HepG2 (cell line): ENCODE data around the gene SMIM36.
"Not testable (repeated sequence)": the region's sequence is repeated elsewhere in the genome, so short reads cannot be mapped to it uniquely, and the experiment has no call there.

Experiments used
- CREM ChIP-seq, 2 experiments: sonication (generic) in 1 of 2; formaldehyde crosslinking in 1 of 2; IDR thresholded peaks; 2 replicates each; pipeline versions ENCODE4 v1.4.0 to v1.6.1; 2016 to 2020; ENCODE audit warnings: antibody characterized with exemption in 1 of 2, mild to moderate bottlenecking in 1 of 2, missing genetic modification reagents in 1 of 2
- CTCF ChIP-seq: sonication (generic); formaldehyde crosslinking; IDR thresholded peaks from 2 replicates; pipeline ENCODE4 v1.5.0; 2020; ENCODE audit warnings: mild to moderate bottlenecking, missing genetic modification reagents, moderate library complexity
- ELF1 ChIP-seq: sonication (generic); formaldehyde crosslinking; IDR thresholded peaks from 2 replicates; pipeline ENCODE4 v1.4.0; 2020; ENCODE audit warnings: missing genetic modification reagents
- ELK4 ChIP-seq: sonication (generic); formaldehyde crosslinking; IDR thresholded peaks from 2 replicates; pipeline ENCODE4 v1.9.0; 2021; ENCODE audit warnings: missing genetic modification reagents, borderline replicate concordance
- EP300 ChIP-seq, 3 experiments: sonication (generic) in 1 of 3; formaldehyde crosslinking in 1 of 3; IDR thresholded peaks; 2 replicates each; pipeline versions ENCODE4 v1.5.1 to v1.6.1; 2011 to 2020; ENCODE audit warnings: low read depth in 2 of 3, low read length in 2 of 3, borderline replicate concordance in 1 of 3, improper control_type of control experiment in 1 of 3, mild to moderate bottlenecking in 1 of 3, missing genetic modification reagents in 1 of 3, moderate library complexity in 1 of 3
- FUBP1 ChIP-seq: sonication (generic); formaldehyde crosslinking; IDR thresholded peaks from 2 replicates; pipeline ENCODE4 v1.5.1; 2020; ENCODE audit warnings: missing genetic modification reagents, mild to moderate bottlenecking, borderline replicate concordance
- HOXA3 ChIP-seq: sonication (generic); formaldehyde crosslinking; IDR thresholded peaks from 2 replicates; pipeline ENCODE4 v1.5.0; 2020; ENCODE audit warnings: missing genetic modification reagents
- NCOA2 ChIP-seq: sonication (generic); formaldehyde crosslinking; IDR thresholded peaks from 2 replicates; pipeline ENCODE4 v1.8.0; 2022; ENCODE audit warnings: inconsistent platforms
- ZBTB33 ChIP-seq: sonication (generic); formaldehyde crosslinking; IDR thresholded peaks from 2 replicates; pipeline ENCODE4 v1.4.0; 2020; ENCODE audit warnings: missing genetic modification reagents

- not testable (repeated sequence) for TF ChIP-seq HOXA3 (CRISPR knock-in tag); NCOA2 (CRISPR knock-in tag); EP300 (IDR thresholded peaks at IDR 0.05; ENCODE audit: low read depth in 2 of 2, low read length in 2 of 2); EP300 (CRISPR knock-in tag; IDR thresholded peaks at IDR 0.05; ENCODE audit: borderline replicate concordance); CTCF (CRISPR knock-in tag); ZBTB33 (CRISPR knock-in tag); ELF1 (CRISPR knock-in tag); FUBP1 (CRISPR knock-in tag); CREM (IDR thresholded peaks at IDR 0.05); CREM (CRISPR knock-in tag; IDR thresholded peaks at IDR 0.05); ELK4
Observed at GRCh38 chr17:55404197-55404596, 107.1 kb downstream of the SMIM36 start.
